PC-9 (cell line): ENCODE results near the gene GH2. TPM values are rescaled to one million over a fixed set of nuclear protein-coding genes. Genes with fewer than 3 reads are reported as not detected.
"Not testable (repeated sequence)": the region's sequence is repeated elsewhere in the genome, so short reads cannot be mapped to it uniquely, and the experiment has no call there.

Experiments used
- BruUV-seq: library from RNA; stranded (reverse); fragments of 400-500 nt; replicated peaks from 2 replicates; lab custom pipeline; 2021; lab: Mats Ljungman, UMichigan
- CTCF ChIA-PET: fragments of 300-600 bp; sonication (Branson Sonifier 250); formaldehyde crosslinking; loops from one replicate; lab custom pipeline; 2022; ENCODE audit warnings: antibody characterized with exemption; lab: Charles Lee
- POLR2A ChIA-PET: fragments of 300-600 bp; sonication (Branson Sonifier 250); formaldehyde crosslinking; loops from one replicate; lab custom pipeline; 2022; ENCODE audit warnings: antibody characterized with exemption; ENCODE audit not compliant: unreplicated experiment; lab: Charles Lee
- DNase-seq, 2 experiments: peaks; one replicate each; pipeline versions ENCODE4 v3.0.0 to v3.0.0-alpha.2; 2015 to 2022; ENCODE audit warnings: mixed read lengths in 1 of 2
- H2AFZ ChIP-seq: fragments of 200-600 bp; sonication (generic); 2 replicates; pipeline ENCODE4 v1.8.1; 2017; ENCODE audit warnings: antibody characterized with exemption
- H3F3A ChIP-seq: fragments of 200-600 bp; sonication (generic); 2 replicates; pipeline ENCODE4 v1.8.1; 2017; ENCODE audit warnings: antibody characterized with exemption, mild to moderate bottlenecking, low read depth; ENCODE audit not compliant: insufficient read depth
- H3K27ac ChIP-seq: fragments of 200-600 bp; sonication (generic); 2 replicates; pipeline ENCODE4 v1.6.1; 2016; ENCODE audit warnings: mixed run types
- H3K27me3 ChIP-seq: fragments of 200-600 bp; sonication (generic); 2 replicates; pipeline ENCODE4 v1.6.1; 2016; ENCODE audit warnings: low read depth, mixed run types; ENCODE audit not compliant: insufficient read depth
- H3K36me3 ChIP-seq: fragments of 200-600 bp; sonication (generic); 2 replicates; pipeline ENCODE4 v1.6.1; 2016; ENCODE audit warnings: low read depth, mixed run types
- H3K4me1 ChIP-seq: fragments of 200-600 bp; sonication (generic); replicated peaks from 2 replicates; pipeline ENCODE4 v1.6.1; 2016; ENCODE audit warnings: mixed run types; ENCODE audit not compliant: insufficient read depth
- H3K4me2 ChIP-seq: fragments of 200-600 bp; sonication (generic); 2 replicates; pipeline ENCODE4 v1.6.1; 2017; ENCODE audit warnings: mixed run types
- H3K4me3 ChIP-seq: fragments of 200-600 bp; sonication (generic); 2 replicates; pipeline ENCODE4 v1.6.1; 2016; ENCODE audit warnings: mixed run types
- H3K79me2 ChIP-seq: fragments of 200-600 bp; sonication (generic); 2 replicates; pipeline ENCODE4 v1.6.1; 2017; ENCODE audit warnings: low read depth, mixed run types
- H3K9me2 ChIP-seq: fragments of 200-600 bp; sonication (generic); 2 replicates; pipeline ENCODE4 v1.8.1; 2017; ENCODE audit warnings: mild to moderate bottlenecking; ENCODE audit not compliant: insufficient read depth
- H3K9me3 ChIP-seq: fragments of 200-600 bp; sonication (generic); 2 replicates; pipeline ENCODE4 v1.8.1; 2016; ENCODE audit warnings: low read depth; ENCODE audit not compliant: insufficient read depth
- H4K20me1 ChIP-seq: fragments of 200-600 bp; sonication (generic); 2 replicates; pipeline ENCODE4 v1.8.1; 2017; ENCODE audit not compliant: insufficient read depth
- EZH2 ChIP-seq: fragments of 200-600 bp; sonication (generic); IDR thresholded peaks from 2 replicates; pipeline ENCODE4 v1.8.0; 2017; ENCODE audit warnings: antibody characterized with exemption, low read depth
- intact Hi-C: fragments of 100-400 bp; cut with micrococcal nuclease; formaldehyde crosslinking; loops from one replicate; pipeline ENCODE4 v1.10.0; 2022; ENCODE audit not compliant: unreplicated experiment
- total RNA-seq: library from RNA; stranded (reverse); gene quantifications from 2 replicates; pipeline ENCODE4 v1.2.3, GENCODE V29; 2021
- TF ChIP-seq, protein P1 (sequence below): fragments of 200-600 bp; sonication (generic); conservative IDR thresholded peaks from 2 replicates; pipeline ENCODE4 v1.6.1; 2017; ENCODE audit warnings: mixed run types, antibody characterized with exemption, mild to moderate bottlenecking, moderate library complexity

Gene GH2
- total RNA-seq, 1 experiment from 2014 or later, result not detected

DNA sequence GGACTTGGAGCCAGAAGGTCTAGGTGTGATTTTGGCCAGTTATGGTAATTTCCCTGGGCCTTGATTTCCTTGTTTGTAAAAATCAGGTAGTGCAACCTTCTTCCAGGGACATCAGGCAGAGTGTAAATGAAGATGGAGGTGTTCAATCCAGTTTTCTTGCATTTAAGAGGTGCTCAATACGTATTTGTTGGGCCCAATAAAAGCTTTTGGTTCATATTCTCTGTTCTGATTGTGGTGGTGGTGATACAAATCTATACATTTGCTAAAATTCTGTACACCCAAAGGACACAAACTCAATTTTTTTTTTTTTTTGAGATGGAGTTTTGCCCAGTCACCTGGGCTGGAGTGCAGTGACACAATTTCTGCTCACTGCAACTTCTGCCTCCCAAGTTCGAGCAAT lies 44.4 kb upstream of the GH2 start:
- ChIA-PET POLR2A (no interaction called here), CTCF (no interaction called here)
- no peak overlapping the region for H2AFZ ChIP-seq
- H4K20me1 ChIP-seq, result no peaks in the 10 kb centered on the region
- H3K27me3 ChIP-seq, result no peaks in the 10 kb centered on the region
- BruUV-seq, result no TSS peak
- H3K27ac ChIP-seq, result no peak overlapping the region
- intact Hi-C loops, result no loop called here
- H3F3A ChIP-seq, result no peaks in the 10 kb centered on the region
- H3K4me1 ChIP-seq, result no peaks in the 10 kb centered on the region
- H3K4me2 ChIP-seq, result no peak overlapping the region
- no peaks in the 10 kb centered on the region for H3K79me2 ChIP-seq
- H3K9me3 ChIP-seq, result no peaks in the 10 kb centered on the region
- no peaks in the 10 kb centered on the region for H3K36me3 ChIP-seq
- no peaks in the 10 kb centered on the region for H3K9me2 ChIP-seq
- TF ChIP-seq EZH2, result no peak
- TF ChIP-seq, protein P1, sequence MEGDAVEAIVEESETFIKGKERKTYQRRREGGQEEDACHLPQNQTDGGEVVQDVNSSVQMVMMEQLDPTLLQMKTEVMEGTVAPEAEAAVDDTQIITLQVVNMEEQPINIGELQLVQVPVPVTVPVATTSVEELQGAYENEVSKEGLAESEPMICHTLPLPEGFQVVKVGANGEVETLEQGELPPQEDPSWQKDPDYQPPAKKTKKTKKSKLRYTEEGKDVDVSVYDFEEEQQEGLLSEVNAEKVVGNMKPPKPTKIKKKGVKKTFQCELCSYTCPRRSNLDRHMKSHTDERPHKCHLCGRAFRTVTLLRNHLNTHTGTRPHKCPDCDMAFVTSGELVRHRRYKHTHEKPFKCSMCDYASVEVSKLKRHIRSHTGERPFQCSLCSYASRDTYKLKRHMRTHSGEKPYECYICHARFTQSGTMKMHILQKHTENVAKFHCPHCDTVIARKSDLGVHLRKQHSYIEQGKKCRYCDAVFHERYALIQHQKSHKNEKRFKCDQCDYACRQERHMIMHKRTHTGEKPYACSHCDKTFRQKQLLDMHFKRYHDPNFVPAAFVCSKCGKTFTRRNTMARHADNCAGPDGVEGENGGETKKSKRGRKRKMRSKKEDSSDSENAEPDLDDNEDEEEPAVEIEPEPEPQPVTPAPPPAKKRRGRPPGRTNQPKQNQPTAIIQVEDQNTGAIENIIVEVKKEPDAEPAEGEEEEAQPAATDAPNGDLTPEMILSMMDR, result no peak
- no peak overlapping the region for H3K4me3 ChIP-seq
- DNase-seq, result no peak

DNA sequence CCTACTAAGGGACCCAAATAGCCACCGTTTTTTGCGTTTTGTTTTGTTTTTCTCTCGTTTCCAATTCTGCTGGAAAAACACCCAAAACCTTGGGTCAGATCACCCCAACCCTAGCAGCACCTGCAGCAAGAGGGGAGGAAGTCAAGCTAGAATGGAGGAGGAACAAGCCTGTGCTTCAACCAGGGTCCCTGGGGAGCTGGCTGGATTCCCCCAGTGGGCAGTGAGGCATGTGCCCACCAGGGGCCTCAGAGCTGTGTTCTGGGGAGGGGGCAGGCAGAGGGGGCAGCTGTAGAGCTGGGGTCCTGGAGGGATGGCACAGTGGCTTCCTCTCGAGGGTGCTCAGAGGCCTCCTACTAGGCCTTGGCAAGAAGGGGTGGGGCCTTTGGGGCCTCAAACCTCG lies 43.9 kb upstream of the GH2 start:
- no peak for TF ChIP-seq EZH2
- TF ChIP-seq, protein P1, result no peak
- H3K9me2 ChIP-seq, result no peaks in the 10 kb centered on the region
- H3F3A ChIP-seq, result no peaks in the 10 kb centered on the region
- no peak for DNase-seq
- ChIA-PET CTCF (no interaction called here), POLR2A (no interaction called here)
- no TSS peak for BruUV-seq
- no peak overlapping the region for H3K4me3 ChIP-seq
- H3K36me3 ChIP-seq, result no peaks in the 10 kb centered on the region
- no peaks in the 10 kb centered on the region for H3K4me1 ChIP-seq
- no peak overlapping the region for H2AFZ ChIP-seq
- no peaks in the 10 kb centered on the region for H3K79me2 ChIP-seq
- H3K27ac ChIP-seq, result no peak overlapping the region
- intact Hi-C loops, result no loop called here
- H3K27me3 ChIP-seq, result no peaks in the 10 kb centered on the region
- no peaks in the 10 kb centered on the region for H3K9me3 ChIP-seq
- no peaks in the 10 kb centered on the region for H4K20me1 ChIP-seq
- H3K4me2 ChIP-seq, result no peak overlapping the region

DNA sequence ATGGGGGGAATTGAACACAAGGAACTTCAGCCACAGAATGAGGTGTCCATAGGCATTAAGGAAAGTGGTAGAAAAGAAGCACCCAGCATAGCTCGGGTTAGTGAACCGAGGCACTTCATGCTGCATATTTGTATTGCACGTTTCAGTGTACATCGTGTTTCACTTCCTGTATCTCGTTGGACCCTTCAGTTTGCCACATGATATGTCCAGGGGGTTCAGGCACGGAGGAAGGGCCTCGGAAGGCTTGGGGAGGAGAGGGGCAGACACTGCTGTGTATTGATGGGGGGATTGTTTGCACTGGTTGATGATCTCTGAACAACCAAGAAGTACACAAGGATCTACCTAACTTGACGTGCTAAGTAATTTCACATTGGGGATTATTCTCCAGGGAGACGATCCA lies 40.7 kb upstream of the GH2 start:
- BruUV-seq, intact Hi-C loops, H3K27ac ChIP-seq, POLR2A ChIA-PET, H3F3A ChIP-seq, H3K79me2 ChIP-seq, DNase-seq, H3K4me2 ChIP-seq, H3K36me3 ChIP-seq, H3K9me2 ChIP-seq, H2AFZ ChIP-seq, H3K4me1 ChIP-seq, H3K9me3 ChIP-seq, H3K4me3 ChIP-seq, H4K20me1 ChIP-seq, H3K27me3 ChIP-seq, CTCF ChIA-PET: not testable (repeated sequence)

DNA sequence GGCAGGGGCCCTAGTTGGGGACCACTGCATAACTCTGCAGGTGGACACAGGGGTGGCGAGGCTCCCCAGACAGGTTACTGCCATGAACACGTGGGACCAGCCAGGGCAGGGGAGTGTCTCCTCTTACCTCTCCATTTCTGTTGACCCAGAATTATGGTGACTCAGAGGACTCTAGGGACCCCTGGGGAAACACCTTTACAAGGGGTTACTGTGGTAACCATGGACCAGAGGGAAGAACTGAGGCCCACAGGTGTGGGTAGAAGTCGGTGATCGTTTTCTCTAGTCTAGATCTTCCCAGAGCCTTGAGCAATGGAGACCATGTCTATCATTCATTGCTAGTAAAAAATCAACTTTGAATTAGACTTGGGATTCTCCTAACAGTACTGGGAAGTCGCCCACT lies 39.0 kb upstream of the GH2 start:
- H3K79me2 ChIP-seq, H3K36me3 ChIP-seq, H3F3A ChIP-seq, intact Hi-C loops, H3K9me3 ChIP-seq, H4K20me1 ChIP-seq, BruUV-seq, DNase-seq, H3K4me2 ChIP-seq, H3K9me2 ChIP-seq, H3K4me1 ChIP-seq, H2AFZ ChIP-seq, H3K4me3 ChIP-seq, POLR2A ChIA-PET, H3K27ac ChIP-seq: not testable (repeated sequence)
- CTCF ChIA-PET, result interaction anchor here (0.6 to 2.8 kb wide), 3 partner anchors 17 to 391 kb away, joined by 3 to 15 read pairs (median 4); no protein-coding TSS in a partner anchor
- peaks cover 13% of the 10 kb centered on the region; the same call in 1 of the 2 replicates for H3K27me3 ChIP-seq

DNA sequence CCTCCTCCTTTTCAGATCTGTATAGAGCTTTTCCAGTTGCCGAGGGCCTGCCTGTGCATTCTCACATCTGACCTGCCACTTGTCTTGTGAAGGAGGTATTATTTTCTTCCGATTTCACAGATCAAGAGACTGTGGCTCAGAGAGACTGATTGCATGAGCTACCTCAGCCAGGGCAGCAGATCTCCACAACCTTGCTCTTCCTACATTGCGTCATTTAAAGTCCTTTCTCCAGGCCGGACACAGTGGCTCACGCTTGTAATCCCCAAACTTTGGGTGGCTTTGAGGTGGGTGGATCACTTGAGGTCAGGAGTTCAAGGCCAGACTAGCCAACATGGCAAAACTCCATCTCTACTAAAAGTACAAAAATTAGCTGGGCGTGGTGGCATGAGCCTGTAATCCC lies 38.3 kb upstream of the GH2 start:
- BruUV-seq, H3K4me3 ChIP-seq, H3K27ac ChIP-seq, H3K4me1 ChIP-seq, H4K20me1 ChIP-seq, H3K36me3 ChIP-seq, H3K4me2 ChIP-seq, H3K9me2 ChIP-seq, H3K9me3 ChIP-seq, DNase-seq, H3F3A ChIP-seq, H2AFZ ChIP-seq, intact Hi-C loops, H3K79me2 ChIP-seq: not testable (repeated sequence)
- ChIA-PET POLR2A (interaction anchor here (0.7 kb wide), 1 partner anchor 1274 kb away, joined by 3 read pairs; no protein-coding TSS in a partner anchor), CTCF (interaction anchor here (0.5 to 3.2 kb wide), 11 partner anchors 19 to 429 kb away, joined by 3 to 21 read pairs (median 5); no protein-coding TSS in a partner anchor)
- H3K27me3 ChIP-seq, result peaks cover 18% of the 10 kb centered on the region; the same call in 1 of the 2 replicates
